Activated T-helper 1 cell treated with anti-CD3 and anti-CD28 coated beads, Interleukin-12 subunit alpha, Interleukin-12 subunit beta, Interleukin-2, Interleukin-4 antibody, amounts not matched to agents 30 ng/mL and 10 ng/mL and 1 ng/mL, durations not matched to agents 14 hours and 24 hours and 36 hours (primary cell): Measurements from ENCODE around the gene ATP2B3. TPM values are rescaled to one million over a fixed set of nuclear protein-coding genes. Genes with fewer than 3 reads are reported as not detected.

Experiments used
- DNase-seq: peaks from one replicate; pipeline ENCODE4 v3.0.0; 2021; ENCODE audit warnings: low spot score
- H3K27ac Mint-ChIP-seq: one replicate; pipeline ENCODE4 v1.8.0; 2021; ENCODE audit warnings: mild to moderate bottlenecking, mixed read lengths
- H3K27me3 Mint-ChIP-seq: one replicate; pipeline ENCODE4 v1.8.0; 2022; ENCODE audit warnings: mild to moderate bottlenecking, moderate library complexity, mixed read lengths; ENCODE audit not compliant: insufficient read depth
- H3K36me3 Mint-ChIP-seq: one replicate; pipeline ENCODE4 v1.8.0; 2021; ENCODE audit warnings: low read depth, mixed read lengths
- H3K4me1 Mint-ChIP-seq: one replicate; pipeline ENCODE4 v1.8.0; 2021; ENCODE audit warnings: low read depth, mixed read lengths
- H3K4me3 Mint-ChIP-seq: one replicate; pipeline ENCODE4 v1.8.0; 2021; ENCODE audit warnings: mild to moderate bottlenecking, moderate library complexity, mixed read lengths
- H3K9me3 Mint-ChIP-seq: one replicate; pipeline ENCODE4 v1.8.0; 2021; ENCODE audit warnings: mixed read lengths
- intact Hi-C: fragments of 100-400 bp; cut with micrococcal nuclease; formaldehyde crosslinking; loops from one replicate; pipeline ENCODE4 v1.15.1; 2024
- total RNA-seq: library from RNA; stranded (reverse); gene quantifications from 2 replicates; pipeline ENCODE4 v1.2.3, GENCODE V29; 2022

ATP2B3 gene
- total RNA-seq, 1 donor from 2014 or later: 0.05 TPM

DNA sequence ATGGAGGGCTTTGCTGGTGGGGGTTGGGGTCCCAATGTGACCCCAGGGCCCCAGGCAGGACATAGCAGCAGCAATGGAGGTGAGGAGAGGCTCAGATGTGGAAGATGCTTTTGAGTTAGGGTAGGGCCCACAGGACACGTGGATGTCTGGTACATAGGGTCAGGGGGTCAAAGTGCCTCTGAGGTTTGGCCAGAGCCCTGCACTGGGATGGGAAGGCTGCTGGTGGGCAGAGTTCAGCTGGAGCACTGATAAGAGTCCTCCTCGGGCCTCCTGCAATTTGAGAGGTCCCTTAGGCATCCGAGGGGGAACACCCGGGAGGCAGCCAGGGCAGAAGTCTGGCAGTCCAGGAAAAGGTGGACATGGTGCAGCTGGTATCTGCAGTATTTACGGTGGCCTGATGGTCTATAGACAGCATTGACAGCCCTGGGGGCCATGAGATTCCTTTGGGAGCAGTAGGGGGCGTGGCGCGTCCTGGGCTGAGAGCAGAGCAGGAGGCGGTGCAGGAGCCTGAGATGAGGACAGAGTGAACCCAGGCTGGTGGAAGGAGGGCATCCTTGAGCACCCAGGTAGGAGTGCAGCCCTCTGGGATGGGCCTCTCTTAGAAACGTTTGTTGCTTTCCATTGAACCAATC, 58.9 kb downstream of the ATP2B3 start:
- Mint-ChIP-seq H3K4me1 (no peaks in the 10 kb centered on the region), H3K36me3 (no peaks in the 10 kb centered on the region), H3K4me3 (no peak overlapping the region), H3K27ac (no peak overlapping the region), H3K9me3 (no peaks in the 10 kb centered on the region), H3K27me3 (no peaks in the 10 kb centered on the region)
- DNase-seq: no peak
- intact Hi-C loops: no loop called here

GRCh38 chrX:153576961-153577360, 59.5 kb downstream of the ATP2B3 start:
- no peak for DNase-seq
- Mint-ChIP-seq H3K27ac (no peak overlapping the region), H3K4me3 (no peak overlapping the region), H3K4me1 (no peaks in the 10 kb centered on the region), H3K9me3 (no peaks in the 10 kb centered on the region), H3K36me3 (no peaks in the 10 kb centered on the region), H3K27me3 (no peaks in the 10 kb centered on the region)
- intact Hi-C loops: no loop called here

GRCh38 chrX:153578200-153578835, 60.9 kb downstream of the ATP2B3 start:
- Mint-ChIP-seq H3K27me3 (no peaks in the 10 kb centered on the region), H3K4me1 (peaks cover 10% of the 10 kb centered on the region), H3K4me3 (no peak overlapping the region), H3K27ac (no peak overlapping the region), H3K36me3 (no peaks in the 10 kb centered on the region), H3K9me3 (no peaks in the 10 kb centered on the region)
- intact Hi-C loops: no loop called here
- DNase-seq: no peak

GRCh38 chrX:153578889-153579288, 61.4 kb downstream of the ATP2B3 start:
- peaks cover 16% of the 10 kb centered on the region for H3K4me1 Mint-ChIP-seq

GRCh38 chrX:153580700-153581386, 63.4 kb downstream of the ATP2B3 start:
- Mint-ChIP-seq H3K9me3 (no peaks in the 10 kb centered on the region), H3K27ac (no peak overlapping the region), H3K27me3 (no peaks in the 10 kb centered on the region), H3K4me3 (no peak overlapping the region), H3K36me3 (peaks cover 7% of the 10 kb centered on the region), H3K4me1 (peaks cover 17% of the 10 kb centered on the region)
- intact Hi-C loops: no loop called here
- no peak for DNase-seq

More at GRCh38 chrX:153578889-153579288, 61.4 kb downstream of the ATP2B3 start:
- intact Hi-C loops: no loop called here
- Mint-ChIP-seq H3K9me3 (no peaks in the 10 kb centered on the region), H3K36me3 (no peaks in the 10 kb centered on the region), H3K27me3 (no peaks in the 10 kb centered on the region), H3K4me3 (no peak overlapping the region), H3K27ac (no peak overlapping the region)
- no peak for DNase-seq

- Mint-ChIP-seq H3K4me3 (peak overlapping the region; percentile 54), H3K36me3 (peaks cover 12% of the 10 kb centered on the region), H3K4me1 (peaks cover 17% of the 10 kb centered on the region), H3K27ac (no peak overlapping the region), H3K9me3 (no peaks in the 10 kb centered on the region), H3K27me3 (no peaks in the 10 kb centered on the region)
- DNase-seq: peak; percentile 59
- intact Hi-C loops: loop anchor here (1.0 kb wide), 1 partner anchor 15 kb away; no protein-coding TSS in a partner anchor
Measured at GRCh38 chrX:153582896-153583295, 65.5 kb downstream of the ATP2B3 start.

GRCh38 chrX:153583433-153583832, 66.0 kb downstream of the ATP2B3 start:
- no peak for DNase-seq
- no peak overlapping the region for H3K4me3 Mint-ChIP-seq
- intact Hi-C loops: loop anchor here (1.0 kb wide), 1 partner anchor 15 kb away; no protein-coding TSS in a partner anchor
- peaks cover 16% of the 10 kb centered on the region for H3K36me3 Mint-ChIP-seq
- peak overlapping the region; percentile 12 for H3K27ac Mint-ChIP-seq
- no peaks in the 10 kb centered on the region for H3K27me3 Mint-ChIP-seq
- H3K9me3 Mint-ChIP-seq: no peaks in the 10 kb centered on the region
- H3K4me1 Mint-ChIP-seq: peaks cover 17% of the 10 kb centered on the region

DNA sequence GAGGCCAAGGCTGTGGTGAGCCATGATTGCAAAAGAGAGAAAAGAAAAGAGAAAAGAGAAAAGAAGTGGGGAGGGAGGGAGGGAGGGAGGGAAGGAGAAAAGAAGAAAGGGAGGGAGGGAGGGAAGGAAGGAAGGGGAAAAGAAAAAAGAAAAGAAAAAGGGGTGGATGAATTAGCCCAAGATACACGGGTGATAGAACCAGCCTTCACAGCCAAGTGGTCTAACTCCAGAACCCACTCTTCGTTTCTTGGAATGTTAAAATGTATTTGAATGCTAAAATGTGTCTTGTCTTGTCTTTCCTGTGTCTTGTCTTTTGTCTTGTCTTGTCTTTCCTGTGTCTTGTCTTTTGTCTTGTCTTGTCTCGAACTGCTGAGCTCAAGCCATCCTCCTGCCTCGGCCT, 68.4 kb downstream of the ATP2B3 start:
- Mint-ChIP-seq H3K27me3 (no peaks in the 10 kb centered on the region), H3K36me3 (peaks cover 16% of the 10 kb centered on the region), H3K9me3 (no peaks in the 10 kb centered on the region), H3K4me1 (peaks cover 17% of the 10 kb centered on the region), H3K4me3 (no peak overlapping the region), H3K27ac (no peak overlapping the region)
- DNase-seq: no peak
- intact Hi-C loops: no loop called here

GRCh38 chrX:153587342-153587741, 69.9 kb downstream of the ATP2B3 start:
- Mint-ChIP-seq H3K27me3 (no peaks in the 10 kb centered on the region), H3K4me1 (peaks cover 17% of the 10 kb centered on the region), H3K4me3 (no peak overlapping the region), H3K36me3 (peaks cover 21% of the 10 kb centered on the region), H3K9me3 (no peaks in the 10 kb centered on the region), H3K27ac (no peak overlapping the region)
- DNase-seq: no peak
- intact Hi-C loops: no loop called here

- Mint-ChIP-seq H3K36me3 (peaks cover 26% of the 10 kb centered on the region), H3K4me3 (no peak overlapping the region), H3K9me3 (no peaks in the 10 kb centered on the region), H3K27me3 (no peaks in the 10 kb centered on the region), H3K27ac (no peak overlapping the region), H3K4me1 (peaks cover 8% of the 10 kb centered on the region)
- DNase-seq: no peak
- intact Hi-C loops: no loop called here
Measured at GRCh38 chrX:153588021-153588781, 70.8 kb downstream of the ATP2B3 start.

GRCh38 chrX:153588782-153589446, 71.5 kb downstream of the ATP2B3 start:
- no peaks in the 10 kb centered on the region for H3K27me3 Mint-ChIP-seq
- no peak overlapping the region for H3K4me3 Mint-ChIP-seq
- H3K9me3 Mint-ChIP-seq: no peaks in the 10 kb centered on the region
- intact Hi-C loops: no loop called here
- no peak for DNase-seq
- peaks cover 30% of the 10 kb centered on the region for H3K36me3 Mint-ChIP-seq
- H3K4me1 Mint-ChIP-seq: peaks cover 1% of the 10 kb centered on the region
- H3K27ac Mint-ChIP-seq: no peak overlapping the region
